RWPE2 (cell line): ENCODE data around the gene ZNF133.

Experiments
- ATAC-seq: fragments of 200-7000 bp; cut with Tn5 transposase; 3 replicates; pipeline ENCODE4 v1.9.1; 2021; ENCODE audit warnings: low read depth
- DNase-seq: peaks from one replicate; pipeline ENCODE4 v3.0.0-alpha.2; 2020; ENCODE audit warnings: low spot score
- H3K27ac ChIP-seq: fragments of 450-650 bp; 2 replicates; pipeline ENCODE4 v1.5.1; 2017; ENCODE audit warnings: mild to moderate bottlenecking; ENCODE audit not compliant: poor library complexity, severe bottlenecking
- H3K27me3 ChIP-seq: fragments of 250-450 bp; sonication (Bioruptor Pico); 2 replicates; pipeline ENCODE4 v1.5.1; 2021; ENCODE audit warnings: mild to moderate bottlenecking, moderate library complexity; ENCODE audit not compliant: insufficient read depth, poor library complexity, severe bottlenecking
- H3K36me3 ChIP-seq: fragments of 250-450 bp; sonication (Bioruptor Pico); 2 replicates; pipeline ENCODE4 v1.5.1; 2020; ENCODE audit warnings: low read depth, mild to moderate bottlenecking, moderate library complexity
- H3K4me1 ChIP-seq: fragments of 250-450 bp; sonication (Bioruptor Pico); 2 replicates; pipeline ENCODE4 v1.5.1; 2021; ENCODE audit warnings: mild to moderate bottlenecking, moderate library complexity; ENCODE audit not compliant: insufficient read depth, poor library complexity, severe bottlenecking
- H3K4me3 ChIP-seq: fragments of 250-450 bp; sonication (Bioruptor Pico); 2 replicates; pipeline ENCODE4 v1.5.1; 2021; ENCODE audit warnings: mild to moderate bottlenecking, moderate library complexity; ENCODE audit not compliant: severe bottlenecking
- H3K9me3 ChIP-seq: fragments of 250-450 bp; sonication (Bioruptor Pico); 2 replicates; pipeline ENCODE4 v1.5.1; 2021; ENCODE audit warnings: mild to moderate bottlenecking, moderate library complexity; ENCODE audit not compliant: severe bottlenecking
- TF ChIP-seq, protein P1 (sequence below): fragments of 450-650 bp; IDR thresholded peaks from one replicate; pipeline ENCODE4 v1.5.1; 2017; ENCODE audit warnings: mild to moderate bottlenecking, moderate library complexity; ENCODE audit not compliant: poor library complexity, severe bottlenecking

Gene ZNF133

DNA sequence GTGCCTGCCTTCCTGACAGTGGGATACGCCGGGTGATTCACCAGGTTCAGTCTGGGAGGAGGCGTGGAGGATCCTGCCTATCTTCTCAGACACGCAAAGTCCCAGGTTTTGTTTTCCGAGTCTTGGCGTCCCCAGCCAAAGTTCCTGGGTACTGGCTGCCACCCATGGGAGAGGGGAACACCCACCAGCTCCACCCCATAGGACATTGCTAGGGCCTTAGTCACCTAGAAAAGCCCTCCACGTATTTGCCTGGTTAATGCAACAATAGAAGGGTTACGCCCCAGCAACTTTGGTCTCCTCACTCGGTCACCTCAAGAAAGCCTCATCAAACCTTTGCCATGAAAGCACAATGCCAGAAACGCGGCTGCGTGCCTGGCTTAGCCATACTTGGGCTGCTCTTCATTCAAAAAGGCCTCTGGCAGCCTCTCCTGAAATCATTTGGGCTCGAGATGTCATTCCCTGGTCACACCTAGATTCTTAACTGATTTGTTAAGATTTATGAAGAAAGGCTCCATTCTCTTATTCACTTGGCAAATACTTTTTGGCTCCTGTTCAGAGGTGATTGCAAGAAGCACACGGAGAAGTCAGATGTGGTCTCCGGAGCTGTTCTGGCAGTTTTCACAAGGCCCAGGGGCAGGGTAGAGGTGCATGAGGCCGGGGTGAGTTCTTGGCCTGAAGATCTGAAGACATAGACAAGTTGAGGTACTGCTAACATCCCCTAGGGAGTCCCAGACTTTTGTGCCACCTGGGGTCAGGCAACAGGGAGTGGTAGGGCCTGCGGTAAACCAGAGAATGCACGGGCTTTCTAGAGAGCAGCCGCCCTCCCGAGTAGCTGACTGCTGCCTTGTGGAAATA lies 35.5 kb upstream of the ZNF133 start:
- H3K9me3 ChIP-seq = no peaks in the 10 kb centered on the region
- DNase-seq (peak; percentile 91), ATAC-seq (peak; percentile 90)
- H3K27me3 ChIP-seq = no peaks in the 10 kb centered on the region
- H3K27ac ChIP-seq = peak overlapping the region; percentile 96
- H3K36me3 ChIP-seq = no peaks in the 10 kb centered on the region
- TF ChIP-seq, protein P1, sequence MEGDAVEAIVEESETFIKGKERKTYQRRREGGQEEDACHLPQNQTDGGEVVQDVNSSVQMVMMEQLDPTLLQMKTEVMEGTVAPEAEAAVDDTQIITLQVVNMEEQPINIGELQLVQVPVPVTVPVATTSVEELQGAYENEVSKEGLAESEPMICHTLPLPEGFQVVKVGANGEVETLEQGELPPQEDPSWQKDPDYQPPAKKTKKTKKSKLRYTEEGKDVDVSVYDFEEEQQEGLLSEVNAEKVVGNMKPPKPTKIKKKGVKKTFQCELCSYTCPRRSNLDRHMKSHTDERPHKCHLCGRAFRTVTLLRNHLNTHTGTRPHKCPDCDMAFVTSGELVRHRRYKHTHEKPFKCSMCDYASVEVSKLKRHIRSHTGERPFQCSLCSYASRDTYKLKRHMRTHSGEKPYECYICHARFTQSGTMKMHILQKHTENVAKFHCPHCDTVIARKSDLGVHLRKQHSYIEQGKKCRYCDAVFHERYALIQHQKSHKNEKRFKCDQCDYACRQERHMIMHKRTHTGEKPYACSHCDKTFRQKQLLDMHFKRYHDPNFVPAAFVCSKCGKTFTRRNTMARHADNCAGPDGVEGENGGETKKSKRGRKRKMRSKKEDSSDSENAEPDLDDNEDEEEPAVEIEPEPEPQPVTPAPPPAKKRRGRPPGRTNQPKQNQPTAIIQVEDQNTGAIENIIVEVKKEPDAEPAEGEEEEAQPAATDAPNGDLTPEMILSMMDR = no peak
- H3K4me1 ChIP-seq = peaks cover 17% of the 10 kb centered on the region
- no peak overlapping the region for H3K4me3 ChIP-seq

DNA sequence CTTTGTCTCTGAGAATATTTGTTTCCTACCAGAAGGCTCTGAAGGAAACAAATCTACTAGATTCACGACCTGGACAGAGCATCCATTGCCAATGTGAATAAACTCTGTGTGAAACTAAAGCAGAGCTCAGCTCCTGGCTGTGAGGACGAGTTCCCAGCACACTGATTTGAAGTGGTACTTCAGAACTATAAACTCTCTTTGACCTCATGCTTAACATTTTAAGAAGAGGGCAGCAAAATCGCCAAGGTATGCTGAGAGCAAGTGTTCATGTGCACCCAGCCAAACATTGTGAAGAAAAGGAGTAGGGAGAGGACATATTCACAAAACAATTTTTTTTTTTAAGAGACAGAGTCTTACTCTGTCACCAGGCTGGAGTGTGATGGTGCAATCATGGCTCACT lies 33.7 kb upstream of the ZNF133 start:
- ATAC-seq (no peak), DNase-seq (no peak)
- Histone ChIP-seq H3K9me3 (no peaks in the 10 kb centered on the region), H3K27me3 (no peaks in the 10 kb centered on the region), H3K27ac (no peak overlapping the region), H3K36me3 (no peaks in the 10 kb centered on the region), H3K4me1 (peaks cover 17% of the 10 kb centered on the region), H3K4me3 (no peak overlapping the region)
- TF ChIP-seq, protein P1 = no peak

DNA sequence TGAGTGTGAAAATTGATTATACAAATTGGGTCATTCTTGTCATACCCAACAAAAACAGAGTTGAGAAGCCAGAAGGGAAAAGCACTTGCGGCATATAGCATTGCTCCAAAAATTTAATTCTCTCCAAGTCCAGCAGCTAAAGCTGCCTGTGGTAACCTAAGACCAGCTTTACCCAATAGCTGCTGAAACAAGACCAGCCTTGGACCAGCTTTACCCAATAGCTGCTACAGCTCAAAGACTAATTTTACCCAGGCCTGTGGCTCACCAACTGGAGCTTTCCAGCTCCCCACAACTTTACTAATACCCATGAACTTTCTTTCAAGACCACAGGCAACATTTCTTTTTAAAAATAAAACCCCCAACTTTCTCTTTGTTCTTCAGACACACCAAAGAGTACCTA lies 32.8 kb upstream of the ZNF133 start:
- DNase-seq = no peak
- no peak for ATAC-seq

DNA sequence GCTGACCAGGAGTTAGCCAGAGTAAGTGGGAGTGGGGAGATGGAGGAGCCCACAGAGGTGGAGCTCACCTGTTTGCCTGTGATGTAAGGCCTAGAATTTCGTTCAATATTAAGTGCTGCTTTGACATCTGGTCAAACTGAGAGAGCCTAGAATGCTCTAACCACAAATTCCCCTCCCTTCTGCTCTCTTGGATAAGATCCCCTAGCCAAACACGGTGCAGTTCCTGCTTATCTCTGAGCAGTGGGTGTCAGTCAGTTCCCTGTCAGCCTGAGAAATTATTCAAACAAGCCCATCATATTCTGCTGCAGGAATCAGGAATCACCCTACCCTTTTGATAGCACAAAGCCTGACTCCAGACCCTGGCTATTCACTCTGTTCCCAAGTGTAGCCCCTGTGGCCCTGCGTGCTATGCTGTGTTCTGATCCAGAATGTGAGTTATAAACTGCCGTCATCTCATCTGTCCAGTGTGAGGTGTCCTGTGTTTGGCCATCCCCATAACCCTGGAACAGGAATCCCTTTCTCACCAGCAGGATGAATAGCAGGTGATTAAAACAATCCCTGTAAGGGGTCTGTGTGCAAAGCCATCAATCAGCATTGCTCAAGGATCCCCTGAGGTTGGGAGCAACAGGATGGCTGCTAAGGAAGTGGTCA lies 31.8 kb upstream of the ZNF133 start:
- no peak for ATAC-seq
- Histone ChIP-seq H3K27me3 (no peaks in the 10 kb centered on the region), H3K27ac (no peak overlapping the region), H3K4me3 (no peak overlapping the region), H3K4me1 (peaks cover 17% of the 10 kb centered on the region), H3K36me3 (no peaks in the 10 kb centered on the region), H3K9me3 (no peaks in the 10 kb centered on the region)
- TF ChIP-seq, protein P1 = no peak
- no peak for DNase-seq

More for the DNA sequence above, 32.8 kb upstream of the ZNF133 start:
- no peaks in the 10 kb centered on the region for H3K36me3 ChIP-seq
- peaks cover 17% of the 10 kb centered on the region for H3K4me1 ChIP-seq
- TF ChIP-seq, protein P1 = no peak
- no peaks in the 10 kb centered on the region for H3K27me3 ChIP-seq
- no peak overlapping the region for H3K4me3 ChIP-seq
- H3K27ac ChIP-seq = no peak overlapping the region
- no peaks in the 10 kb centered on the region for H3K9me3 ChIP-seq
